Activated gamma-delta T cell treated with Interleukin-2 at 50 U/mL for 16 hours (primary cell): ENCODE measurements around the gene CMIP.
A peak's percentile ranks its signal among the peaks of the same experiment; 100 is the strongest.

ENCODE experiments used
- DNase-seq: peaks from one replicate; pipeline ENCODE4 v3.0.0-alpha.2; 2020

The CMIP gene

GRCh38 chr16:81694494-81695280 lies 250.1 kb downstream of the CMIP start:
- DNase-seq, result no peak

GRCh38 chr16:81695321-81696165 lies 250.9 kb downstream of the CMIP start:
- no peak for DNase-seq

- DNase-seq, result no peak
Measured at GRCh38 chr16:81696166-81696960, 251.8 kb downstream of the CMIP start.

GRCh38 chr16:81696961-81697615 lies 252.5 kb downstream of the CMIP start:
- peak; percentile 45 for DNase-seq

- no peak for DNase-seq
Measured at GRCh38 chr16:81697616-81698309, 253.2 kb downstream of the CMIP start.

GRCh38 chr16:81698310-81698641 lies 253.7 kb downstream of the CMIP start:
- no peak for DNase-seq

- no peak for DNase-seq
Measured at GRCh38 chr16:81699596-81699995, 255.0 kb downstream of the CMIP start.

GRCh38 chr16:81700071-81700779 lies 255.6 kb downstream of the CMIP start:
- DNase-seq, result no peak

- no peak for DNase-seq
Measured at GRCh38 chr16:81700780-81701165, 256.2 kb downstream of the CMIP start.

- no peak for DNase-seq
Measured at GRCh38 chr16:81701296-81701970, 256.8 kb downstream of the CMIP start.

GRCh38 chr16:81702506-81702905 lies 257.9 kb downstream of the CMIP start:
- DNase-seq, result no peak

GRCh38 chr16:81703177-81704155 lies 258.9 kb downstream of the CMIP start:
- DNase-seq, result no peak

GRCh38 chr16:81705261-81705660 lies 260.7 kb downstream of the CMIP start:
- DNase-seq, result no peak

GRCh38 chr16:81706327-81707295 lies 262.0 kb downstream of the CMIP start:
- no peak for DNase-seq

GRCh38 chr16:81707411-81708265 lies 263.0 kb downstream of the CMIP start:
- no peak for DNase-seq

- no peak for DNase-seq
Measured at GRCh38 chr16:81708266-81709015, 263.8 kb downstream of the CMIP start.
